B cell (primary cell): ENCODE data around the gene HTR2A. TPM values are rescaled to one million over a fixed set of nuclear protein-coding genes. Genes with fewer than 3 reads are reported as not detected.

ENCODE experiments used
- ATAC-seq: fragments of 200-7000 bp; cut with Tn5 transposase; one replicate; pipeline ENCODE4 v1.10.0; 2021; ENCODE audit warnings: low read depth, mild to moderate bottlenecking, moderate number of reproducible peaks, moderate library complexity
- CTCF ChIA-PET: fragments of 350-600 bp; sonication (Branson Sonifier 250); formaldehyde crosslinking; loops from one replicate; lab custom pipeline; 2021; ENCODE audit warnings: antibody characterized with exemption, inconsistent platforms; lab: Charles Lee
- POLR2A ChIA-PET: fragments of 350-600 bp; sonication (Branson Sonifier 250); formaldehyde crosslinking; loops from one replicate; lab custom pipeline; 2021; ENCODE audit warnings: antibody characterized with exemption; lab: Charles Lee
- DNase-seq: peaks from one replicate; pipeline ENCODE4 v3.0.0; 2013
- H2AFZ ChIP-seq: 2 replicates; pipeline ENCODE4 v1.6.1; 2012; ENCODE audit warnings: mild to moderate bottlenecking, low read depth, low read length; ENCODE audit not compliant: insufficient read depth, poor library complexity, severe bottlenecking
- H3K27ac ChIP-seq, 2 donors: 1 replicate in 1 of 2; 2 replicates in 1 of 2; pipeline ENCODE4 v1.5.1; 2012 to 2013; ENCODE audit warnings: low read length in 2 of 2, mild to moderate bottlenecking in 2 of 2, moderate library complexity in 1 of 2
- H3K27me3 ChIP-seq, 4 experiments: fragments of 200-600 bp in 1 of 4; sonication (generic) in 1 of 4; replicated peaks in 1 of 4; 1 replicate in 2 of 4; 2 replicates in 2 of 4; pipeline versions ENCODE4 v1.6.1 to v1.7.0; 2013 to 2016; ENCODE audit warnings: low read length in 3 of 4, mild to moderate bottlenecking in 2 of 4, mixed read lengths in 1 of 4, moderate library complexity in 1 of 4; ENCODE audit not compliant: insufficient read depth in 4 of 4, control insufficient read depth in 3 of 4; ENCODE audit errors: control extremely low read depth in 1 of 4
- H3K36me3 ChIP-seq, 2 experiments: replicated peaks in 1 of 2; 1 replicate in 1 of 2; 2 replicates in 1 of 2; pipeline versions ENCODE4 v1.6.1 to v1.7.1; 2013; ENCODE audit warnings: low read length in 1 of 2; ENCODE audit not compliant: insufficient read depth in 2 of 2, control insufficient read depth in 1 of 2; ENCODE audit errors: control extremely low read depth in 1 of 2, extremely low read depth in 1 of 2
- H3K4me1 ChIP-seq, 2 donors: fragments of 200-600 bp in 1 of 2; sonication (generic) in 1 of 2; 1 replicate in 1 of 2; 2 replicates in 1 of 2; pipeline versions ENCODE4 v1.5.1 to v1.6.1; 2013 to 2017; ENCODE audit warnings: low read length in 2 of 2; ENCODE audit not compliant: control insufficient read depth in 2 of 2, insufficient read depth in 2 of 2
- H3K4me2 ChIP-seq: replicated peaks from 2 replicates; pipeline ENCODE3; 2012; ENCODE audit warnings: mild to moderate bottlenecking, low read depth, low read length; ENCODE audit not compliant: poor library complexity, severe bottlenecking
- H3K4me3 ChIP-seq, 5 experiments: fragments of 200-600 bp in 1 of 5; sonication (generic) in 1 of 5; 1 replicate in 3 of 5; 2 replicates in 2 of 5; pipeline versions ENCODE4 v1.5.1 to v1.7.0; 2011 to 2016; ENCODE audit warnings: low read length in 4 of 5, mild to moderate bottlenecking in 4 of 5, low read depth in 2 of 5, control low read depth in 1 of 5, moderate library complexity in 1 of 5; ENCODE audit not compliant: insufficient read depth in 1 of 5; ENCODE audit errors: control extremely low read depth in 1 of 5, extremely low read depth in 1 of 5
- H3K79me2 ChIP-seq: fragments of 200-600 bp; sonication (generic); one replicate; pipeline ENCODE4 v1.6.0; 2016; ENCODE audit warnings: low read length; ENCODE audit not compliant: control insufficient read depth, insufficient read depth
- H3K9ac ChIP-seq: fragments of 200-600 bp; sonication (generic); 2 replicates; pipeline ENCODE4 v1.6.1; 2017; ENCODE audit warnings: mild to moderate bottlenecking, low read length, moderate library complexity
- H3K9me3 ChIP-seq, 3 donors: one replicate each; pipeline versions ENCODE4 v1.6.1 to v1.7.1; 2013; ENCODE audit warnings: low read length in 2 of 3; ENCODE audit not compliant: control insufficient read depth in 2 of 3, insufficient read depth in 1 of 3; ENCODE audit errors: control extremely low read depth in 1 of 3
- H4K20me1 ChIP-seq: 2 replicates; pipeline ENCODE4 v1.6.0; 2012; ENCODE audit warnings: mild to moderate bottlenecking, low read length; ENCODE audit not compliant: insufficient read depth, control insufficient read depth, poor library complexity, severe bottlenecking
- H3K27ac Mint-ChIP-seq: one replicate; pipeline ENCODE4 v1.8.0; 2021; ENCODE audit warnings: mixed read lengths
- H3K27me3 Mint-ChIP-seq: one replicate; pipeline ENCODE4 v1.8.0; 2021; ENCODE audit warnings: mixed read lengths
- H3K4me1 Mint-ChIP-seq: one replicate; pipeline ENCODE4 v1.8.0; 2021; ENCODE audit warnings: mixed read lengths
- H3K4me3 Mint-ChIP-seq: one replicate; pipeline ENCODE4 v1.8.0; 2021; ENCODE audit warnings: mixed read lengths
- H3K9me3 Mint-ChIP-seq: one replicate; pipeline ENCODE4 v1.8.0; 2022; ENCODE audit warnings: mixed read lengths; ENCODE audit not compliant: insufficient read depth
- CTCF ChIP-seq: fragments of 200-600 bp; IDR thresholded peaks from one replicate; pipeline ENCODE4 v1.8.0; 2022; ENCODE audit warnings: antibody characterized with exemption, mild to moderate bottlenecking
- EZH2 ChIP-seq: IDR thresholded peaks from 2 replicates; pipeline ENCODE4 v1.6.1; 2012; ENCODE audit warnings: borderline replicate concordance, low read depth, mild to moderate bottlenecking, moderate library complexity, low read length; ENCODE audit not compliant: insufficient read depth, poor library complexity, severe bottlenecking
- WGBS: methylation state at CpG from one replicate; pipeline ENCODE4 v1.1.5; 2013; ENCODE audit warnings: missing lambda C conversion rate; ENCODE audit not compliant: insufficient coverage; 5-methylcytosine and 5-hydroxymethylcytosine counted together
- intact Hi-C: fragments of 100-400 bp; cut with micrococcal nuclease; formaldehyde crosslinking; loops from one replicate; pipeline ENCODE4 v1.10.0; 2022
- polyA plus RNA-seq: library from polyadenylated mRNA; depleted of rRNA; stranded (reverse); fragments of >200 nt; gene quantifications from 2 replicates; pipeline ENCODE4 v1.2.3, GENCODE V29; 2012
- total RNA-seq, 2 donors: library from RNA; stranded (reverse); fragments of 120-200 nt in 1 of 2; gene quantifications; 1 replicate in 1 of 2; 2 replicates in 1 of 2; pipeline versions ENCODE4 v1.2.3 to v1.2.4, GENCODE V29; 2013 to 2022

The HTR2A gene
- total and polyA plus RNA-seq, 2 donors (not counting 1 experiment from before 2014, with no cell fraction given) = not detected

- Histone ChIP-seq H3K27ac (no peak overlapping the region), H2AFZ (no peak overlapping the region), H3K4me2 (no peak overlapping the region), H3K27me3 (peaks cover 0 to 3% (median 0%) of the 10 kb centered on the region in 4 experiments), H3K36me3 (no peaks in the 10 kb centered on the region), H3K9me3 (peaks cover 0 to 5% (median 0%) of the 10 kb centered on the region in 3 donors), H4K20me1 (no peaks in the 10 kb centered on the region), H3K9ac (no peak overlapping the region), H3K4me1 (no peaks in the 10 kb centered on the region), H3K4me3 (no peak overlapping the region), H3K79me2 (no peaks in the 10 kb centered on the region)
- no peak for TF ChIP-seq EZH2
- no peak for TF ChIP-seq CTCF
- Mint-ChIP-seq H3K4me1 (no peaks in the 10 kb centered on the region), H3K9me3 (no peaks in the 10 kb centered on the region), H3K27ac (no peak overlapping the region), H3K27me3 (no peaks in the 10 kb centered on the region), H3K4me3 (no peak overlapping the region)
- ChIA-PET CTCF (no interaction called here), POLR2A (no interaction called here)
- intact Hi-C loops = no loop called here
- no CpG with 5 or more reads among the region's 1 CpG for WGBS
- no peak for DNase-seq
- no peak for ATAC-seq
These were observed 28.6 kb upstream of the HTR2A start for GRCh38 chr13:46925486-46925885.

- Histone ChIP-seq H3K9ac (no peak overlapping the region), H3K9me3 (no peaks in the 10 kb centered on the region), H3K79me2 (no peaks in the 10 kb centered on the region), H3K27ac (no peak overlapping the region), H3K27me3 (peaks cover 0 to 2% (median 0%) of the 10 kb centered on the region in 4 experiments), H4K20me1 (no peaks in the 10 kb centered on the region), H3K4me1 (no peaks in the 10 kb centered on the region), H3K4me2 (no peak overlapping the region), H2AFZ (no peak overlapping the region), H3K36me3 (no peaks in the 10 kb centered on the region), H3K4me3 (no peak overlapping the region)
- Mint-ChIP-seq H3K4me3 (no peak overlapping the region), H3K4me1 (no peaks in the 10 kb centered on the region), H3K27me3 (peaks cover 22% of the 10 kb centered on the region), H3K9me3 (no peaks in the 10 kb centered on the region), H3K27ac (no peak overlapping the region)
- WGBS = no CpG with 5 or more reads among the region's 2 CpGs
- DNase-seq (no peak), ATAC-seq (no peak)
- intact Hi-C loops = no loop called here
- TF ChIP-seq CTCF = no peak
- no peak for TF ChIP-seq EZH2
- POLR2A ChIA-PET = no interaction called here
- CTCF ChIA-PET = no interaction called here
These were observed 17.5 kb upstream of the HTR2A start for GRCh38 chr13:46914341-46914740.
